Liver (tissue), 9 donors: ENCODE data around the gene CPZ. TPM values are rescaled to one million over a fixed set of nuclear protein-coding genes. Genes with fewer than 3 reads are reported as not detected.

Experiments used
- DNase-seq: peaks from one replicate; pipeline ENCODE4 v3.0.0-alpha.2; 2017; ENCODE audit warnings: low spot score
- H3K27ac ChIP-seq, 2 donors: one replicate each; pipeline ENCODE4 v1.7.0; 2013; ENCODE audit warnings: inconsistent platforms in 2 of 2, low read length in 2 of 2, control low read depth in 1 of 2, low read depth in 1 of 2, mild to moderate bottlenecking in 1 of 2
- H3K27me3 ChIP-seq, 4 donors: one replicate each; pipeline versions ENCODE4 v1.6.1 to v1.7.0; 2013; ENCODE audit warnings: low read length in 3 of 4, inconsistent platforms in 1 of 4, mild to moderate bottlenecking in 1 of 4, moderate library complexity in 1 of 4; ENCODE audit not compliant: control insufficient read depth in 4 of 4, insufficient read depth in 4 of 4
- H3K36me3 ChIP-seq, 4 donors: one replicate each; pipeline versions ENCODE4 v1.6.1 to v1.7.0; 2013; ENCODE audit warnings: low read length in 3 of 4, mild to moderate bottlenecking in 3 of 4, low read depth in 1 of 4, moderate library complexity in 1 of 4; ENCODE audit not compliant: control insufficient read depth in 4 of 4, insufficient read depth in 3 of 4
- H3K4me1 ChIP-seq, 4 donors: one replicate each; pipeline versions ENCODE4 v1.6.1 to v1.7.0; 2013; ENCODE audit warnings: low read length in 3 of 4, mild to moderate bottlenecking in 3 of 4, moderate library complexity in 1 of 4; ENCODE audit not compliant: control insufficient read depth in 4 of 4, insufficient read depth in 4 of 4
- H3K4me3 ChIP-seq, 3 donors: one replicate each; pipeline versions ENCODE4 v1.6.1 to v1.7.0; 2013; ENCODE audit warnings: low read length in 3 of 3, control low read depth in 1 of 3, low read depth in 1 of 3, mild to moderate bottlenecking in 1 of 3
- H3K9ac ChIP-seq, 2 donors: one replicate each; pipeline ENCODE4 v1.7.0; 2013; ENCODE audit warnings: low read length in 2 of 2, mild to moderate bottlenecking in 2 of 2, moderate library complexity in 2 of 2, control low read depth in 1 of 2, low read depth in 1 of 2
- H3K9me3 ChIP-seq, 4 donors: one replicate each; pipeline versions ENCODE4 v1.6.1 to v1.7.0; 2013; ENCODE audit warnings: low read length in 3 of 4; ENCODE audit not compliant: control insufficient read depth in 4 of 4
- ATF3 ChIP-seq: IDR thresholded peaks from 2 replicates; pipeline ENCODE4 v1.6.1; 2016; ENCODE audit warnings: antibody characterized with exemption
- CTCF ChIP-seq: fragments of 150-350 bp; IDR thresholded peaks from 2 replicates; pipeline ENCODE4 v1.5.1; 2017; ENCODE audit warnings: improper control_type of control experiment, low read depth, low read length; ENCODE audit not compliant: missing input control
- EGR1 ChIP-seq, 2 donors: IDR thresholded peaks; 2 replicates each; pipeline ENCODE4 v1.6.1; 2016 to 2018; ENCODE audit warnings: antibody characterized with exemption in 2 of 2, low read depth in 2 of 2
- GABPA ChIP-seq, 2 donors: IDR thresholded peaks in 1 of 2; conservative IDR thresholded peaks in 1 of 2; 2 replicates each; pipeline ENCODE4 v1.6.1; 2016; ENCODE audit warnings: antibody characterized with exemption in 2 of 2, mild to moderate bottlenecking in 1 of 2, moderate library complexity in 1 of 2
- HNF4A ChIP-seq, 2 donors: conservative IDR thresholded peaks; 2 replicates each; pipeline ENCODE4 v1.6.1; 2016; ENCODE audit warnings: antibody characterized with exemption in 2 of 2, mild to moderate bottlenecking in 2 of 2
- HNF4G ChIP-seq: IDR thresholded peaks from 2 replicates; pipeline ENCODE4 v1.6.1; 2016; ENCODE audit warnings: antibody characterized with exemption
- JUND ChIP-seq, 2 donors: IDR thresholded peaks; 2 replicates each; pipeline ENCODE4 v1.6.1; 2016; ENCODE audit warnings: antibody characterized with exemption in 2 of 2
- NR2F2 ChIP-seq: IDR thresholded peaks from 2 replicates; pipeline ENCODE4 v1.6.1; 2016; ENCODE audit warnings: antibody characterized with exemption
- RAD21 ChIP-seq, 2 donors: IDR thresholded peaks; 2 replicates each; pipeline ENCODE4 v1.6.1; 2016; ENCODE audit warnings: antibody characterized with exemption in 2 of 2, mild to moderate bottlenecking in 2 of 2
- RXRA ChIP-seq, 2 donors: IDR thresholded peaks; 2 replicates each; pipeline ENCODE4 v1.6.1; 2017 to 2018; ENCODE audit warnings: antibody characterized with exemption in 2 of 2, mild to moderate bottlenecking in 1 of 2
- SP1 ChIP-seq: IDR thresholded peaks from 2 replicates; pipeline ENCODE4 v1.6.1; 2018; ENCODE audit warnings: antibody characterized with exemption, mild to moderate bottlenecking
- TAF1 ChIP-seq: conservative IDR thresholded peaks from 2 replicates; pipeline ENCODE4 v1.6.1; 2016; ENCODE audit warnings: antibody characterized with exemption, mild to moderate bottlenecking
- YY1 ChIP-seq: IDR thresholded peaks from 2 replicates; pipeline ENCODE4 v1.6.1; 2016; ENCODE audit warnings: antibody characterized with exemption, mild to moderate bottlenecking
- WGBS: extraction: QIAGEN DNeasy Blood & Tissue Kit; methylation state at CpG from one replicate; pipeline ENCODE4 v1.1.7; 2013; 5-methylcytosine and 5-hydroxymethylcytosine counted together
- polyA plus RNA-seq, 2 donors: library from polyadenylated mRNA; stranded (reverse) in 1 of 2; unstranded in 1 of 2; fragments of 200-250 nt in 1 of 2; fragments of >200 nt in 1 of 2; fragmentation: Nextera tagmentation in 1 of 2; extraction: Ambion mirVana in 1 of 2; gene quantifications; one replicate each; pipeline versions ENCODE4 v1.2.1 to v1.2.3, GENCODE V29; 2013 to 2015
- total RNA-seq, 2 donors: library from RNA; depleted of rRNA; stranded (reverse); fragments of >200 nt; gene quantifications; one replicate each; pipeline ENCODE4 v1.2.3, GENCODE V29; 2014
- TF ChIP-seq, protein P1 (sequence below): IDR thresholded peaks from 2 replicates; pipeline ENCODE4 v1.6.1; 2016; ENCODE audit warnings: antibody characterized with exemption
- TF ChIP-seq, protein P2 (sequence below): IDR thresholded peaks from 2 replicates; pipeline ENCODE4 v1.6.1; 2016; ENCODE audit warnings: antibody characterized with exemption
- TF ChIP-seq, protein P3 (sequence below): IDR thresholded peaks from 2 replicates; pipeline ENCODE4 v1.6.1; 2016; ENCODE audit warnings: antibody characterized with exemption, mild to moderate bottlenecking
- donor health status: healthy.
- donor health status: healthy.
- donor health status: healthy.
- donor health status: healthy.
- donor health status: healthy.

CPZ gene
- total and polyA plus RNA-seq, 4 donors = 0.51 to 1.8 (median 1.4) TPM

DNA sequence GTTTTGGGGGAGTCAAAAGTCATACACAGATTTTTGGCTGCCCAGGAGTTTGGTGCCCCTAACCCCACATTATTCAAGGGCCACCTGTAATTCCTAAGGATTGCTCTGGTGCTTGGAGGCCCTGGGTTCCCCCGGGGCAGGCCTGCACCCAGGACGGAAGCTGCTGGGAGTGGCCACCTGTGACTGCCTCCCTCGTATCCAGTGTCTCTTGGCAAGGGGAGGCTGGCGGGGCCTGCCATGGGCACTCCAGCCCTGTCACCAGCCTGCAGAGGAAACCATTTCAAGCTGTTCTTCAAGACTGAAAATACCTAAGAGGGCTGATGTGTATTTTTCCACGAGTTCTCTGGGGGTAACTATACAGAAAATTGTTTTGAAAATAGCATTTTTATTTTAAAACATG lies 36.8 kb upstream of the CPZ start (continued):
- TF ChIP-seq, protein P1, sequence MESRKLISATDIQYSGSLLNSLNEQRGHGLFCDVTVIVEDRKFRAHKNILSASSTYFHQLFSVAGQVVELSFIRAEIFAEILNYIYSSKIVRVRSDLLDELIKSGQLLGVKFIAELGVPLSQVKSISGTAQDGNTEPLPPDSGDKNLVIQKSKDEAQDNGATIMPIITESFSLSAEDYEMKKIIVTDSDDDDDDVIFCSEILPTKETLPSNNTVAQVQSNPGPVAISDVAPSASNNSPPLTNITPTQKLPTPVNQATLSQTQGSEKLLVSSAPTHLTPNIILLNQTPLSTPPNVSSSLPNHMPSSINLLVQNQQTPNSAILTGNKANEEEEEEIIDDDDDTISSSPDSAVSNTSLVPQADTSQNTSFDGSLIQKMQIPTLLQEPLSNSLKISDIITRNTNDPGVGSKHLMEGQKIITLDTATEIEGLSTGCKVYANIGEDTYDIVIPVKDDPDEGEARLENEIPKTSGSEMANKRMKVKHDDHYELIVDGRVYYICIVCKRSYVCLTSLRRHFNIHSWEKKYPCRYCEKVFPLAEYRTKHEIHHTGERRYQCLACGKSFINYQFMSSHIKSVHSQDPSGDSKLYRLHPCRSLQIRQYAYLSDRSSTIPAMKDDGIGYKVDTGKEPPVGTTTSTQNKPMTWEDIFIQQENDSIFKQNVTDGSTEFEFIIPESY = no peak

- DNase-seq = no peak
- no peak overlapping the region for H3K9ac ChIP-seq
- H3K27me3 ChIP-seq = no peaks in the 10 kb centered on the region
- H3K36me3 ChIP-seq = no peaks in the 10 kb centered on the region
- TF ChIP-seq SP1 (no peak), RXRA (IDR thresholded peaks at IDR 0.05) (no peak), JUND (IDR thresholded peaks at IDR 0.05) (no peak), CTCF (no peak), HNF4G (no peak), TAF1 (no peak), RAD21 (IDR thresholded peaks at IDR 0.05) (no peak), EGR1 (IDR thresholded peaks at IDR 0.05; ENCODE audit: low read depth in 2 of 2) (no peak), YY1 (no peak), GABPA (IDR thresholded peaks at IDR 0.05 in 1 of 2, conservative IDR thresholded peaks at IDR 0.05 in 1 of 2) (no peak), NR2F2 (no peak), ATF3 (no peak), HNF4A (conservative IDR thresholded peaks at IDR 0.05) (no peak)
- TF ChIP-seq, protein P2, sequence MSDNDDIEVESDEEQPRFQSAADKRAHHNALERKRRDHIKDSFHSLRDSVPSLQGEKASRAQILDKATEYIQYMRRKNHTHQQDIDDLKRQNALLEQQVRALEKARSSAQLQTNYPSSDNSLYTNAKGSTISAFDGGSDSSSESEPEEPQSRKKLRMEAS = no peak
- TF ChIP-seq, protein P3, sequence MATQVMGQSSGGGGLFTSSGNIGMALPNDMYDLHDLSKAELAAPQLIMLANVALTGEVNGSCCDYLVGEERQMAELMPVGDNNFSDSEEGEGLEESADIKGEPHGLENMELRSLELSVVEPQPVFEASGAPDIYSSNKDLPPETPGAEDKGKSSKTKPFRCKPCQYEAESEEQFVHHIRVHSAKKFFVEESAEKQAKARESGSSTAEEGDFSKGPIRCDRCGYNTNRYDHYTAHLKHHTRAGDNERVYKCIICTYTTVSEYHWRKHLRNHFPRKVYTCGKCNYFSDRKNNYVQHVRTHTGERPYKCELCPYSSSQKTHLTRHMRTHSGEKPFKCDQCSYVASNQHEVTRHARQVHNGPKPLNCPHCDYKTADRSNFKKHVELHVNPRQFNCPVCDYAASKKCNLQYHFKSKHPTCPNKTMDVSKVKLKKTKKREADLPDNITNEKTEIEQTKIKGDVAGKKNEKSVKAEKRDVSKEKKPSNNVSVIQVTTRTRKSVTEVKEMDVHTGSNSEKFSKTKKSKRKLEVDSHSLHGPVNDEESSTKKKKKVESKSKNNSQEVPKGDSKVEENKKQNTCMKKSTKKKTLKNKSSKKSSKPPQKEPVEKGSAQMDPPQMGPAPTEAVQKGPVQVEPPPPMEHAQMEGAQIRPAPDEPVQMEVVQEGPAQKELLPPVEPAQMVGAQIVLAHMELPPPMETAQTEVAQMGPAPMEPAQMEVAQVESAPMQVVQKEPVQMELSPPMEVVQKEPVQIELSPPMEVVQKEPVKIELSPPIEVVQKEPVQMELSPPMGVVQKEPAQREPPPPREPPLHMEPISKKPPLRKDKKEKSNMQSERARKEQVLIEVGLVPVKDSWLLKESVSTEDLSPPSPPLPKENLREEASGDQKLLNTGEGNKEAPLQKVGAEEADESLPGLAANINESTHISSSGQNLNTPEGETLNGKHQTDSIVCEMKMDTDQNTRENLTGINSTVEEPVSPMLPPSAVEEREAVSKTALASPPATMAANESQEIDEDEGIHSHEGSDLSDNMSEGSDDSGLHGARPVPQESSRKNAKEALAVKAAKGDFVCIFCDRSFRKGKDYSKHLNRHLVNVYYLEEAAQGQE = no peak
- TF ChIP-seq, protein P1 = no peak
- H3K9me3 ChIP-seq = no peaks in the 10 kb centered on the region
- no peak overlapping the region for H3K4me3 ChIP-seq
- WGBS = 74% methylated on average over 17 of the region's 17 CpGs
- no peaks in the 10 kb centered on the region for H3K4me1 ChIP-seq
- no peak overlapping the region for H3K27ac ChIP-seq
Observed at GRCh38 chr4:8556341-8557150, 36.0 kb upstream of the CPZ start.
